GM18909 (cell line): ENCODE results near the gene CYP2A6.
"Not testable (repeated sequence)": the region's sequence is repeated elsewhere in the genome, so short reads cannot be mapped to it uniquely, and the experiment has no call there.

ENCODE experiments used
- ATAC-seq: cut with Tn5 transposase; IDR thresholded peaks from one replicate; pipeline ENCODE4 v1.9.1; 2021; ENCODE audit warnings: mild to moderate bottlenecking; ENCODE audit not compliant: unreplicated experiment, poor library complexity

Gene CYP2A6

DNA sequence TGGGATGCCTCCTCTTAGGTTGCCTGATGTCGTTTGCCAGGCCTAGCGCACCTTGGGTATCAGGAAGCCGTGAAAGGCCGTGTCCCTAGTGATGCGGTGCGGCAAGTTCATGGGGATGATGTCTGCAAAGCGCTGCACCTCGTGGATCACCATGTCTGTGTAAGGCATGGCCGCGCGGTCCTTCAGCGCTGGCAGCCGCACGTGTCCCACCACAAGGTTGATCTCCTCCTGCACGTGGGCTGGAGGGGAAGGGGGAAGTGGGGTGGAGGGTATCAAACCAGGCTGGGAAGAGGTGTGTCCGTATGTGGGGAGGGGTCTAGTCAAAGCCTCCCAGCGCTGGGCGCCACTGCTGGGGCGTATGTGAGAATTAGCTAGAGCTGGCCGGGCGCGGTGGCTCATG lies 28.1 kb downstream of the CYP2A6 start:
- no peak for ATAC-seq

- not testable (repeated sequence) for ATAC-seq
Measured at GRCh38 chr19:40819479-40820234, 30.6 kb downstream of the CYP2A6 start.

DNA sequence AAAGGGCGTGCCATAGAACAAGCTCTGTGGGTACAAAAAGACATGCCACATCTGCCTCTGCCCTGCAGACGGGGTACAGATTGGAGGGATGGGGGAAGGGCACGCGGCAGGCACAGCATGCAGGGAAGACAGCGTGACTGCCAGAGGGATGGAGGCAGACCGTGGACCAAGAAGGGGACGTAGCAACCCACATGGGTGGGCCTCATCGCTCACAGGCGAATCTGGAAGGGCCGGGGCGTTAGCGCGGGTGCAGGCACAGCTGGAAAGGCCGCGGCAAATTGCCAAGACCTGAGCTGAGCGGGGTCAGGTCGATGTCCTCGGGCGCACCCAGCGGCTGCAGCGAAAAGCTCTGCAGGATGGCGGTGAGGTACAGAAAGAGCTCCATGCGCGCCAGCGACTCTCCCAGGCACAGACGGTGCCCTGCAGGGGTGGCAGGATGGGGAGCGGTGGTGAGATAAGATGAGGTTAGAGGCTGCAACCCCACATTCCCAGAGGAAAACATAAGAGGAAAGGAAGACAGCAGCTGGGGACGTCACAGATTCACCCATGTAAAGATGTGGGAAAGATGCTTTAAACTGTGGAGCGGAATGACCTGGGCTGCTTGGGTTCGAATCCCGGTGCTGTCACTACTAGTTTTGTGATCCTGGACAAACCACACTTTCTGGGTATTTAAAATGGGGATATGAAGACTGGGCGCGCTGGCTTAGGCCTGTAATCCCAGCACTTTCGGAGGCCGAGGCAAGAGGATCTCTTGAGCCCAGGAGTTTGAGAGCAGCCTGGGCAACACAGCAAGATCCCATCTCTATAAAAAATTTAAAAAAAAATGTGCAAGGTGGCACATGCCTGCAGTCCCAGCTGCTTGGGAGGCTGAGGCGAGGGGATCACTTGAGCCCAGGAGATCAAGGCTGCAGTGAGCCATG lies 31.5 kb downstream of the CYP2A6 start:
- ATAC-seq: not testable (repeated sequence)

- no peak for ATAC-seq
Measured at GRCh38 chr19:40815223-40815622, 35.0 kb downstream of the CYP2A6 start.

DNA sequence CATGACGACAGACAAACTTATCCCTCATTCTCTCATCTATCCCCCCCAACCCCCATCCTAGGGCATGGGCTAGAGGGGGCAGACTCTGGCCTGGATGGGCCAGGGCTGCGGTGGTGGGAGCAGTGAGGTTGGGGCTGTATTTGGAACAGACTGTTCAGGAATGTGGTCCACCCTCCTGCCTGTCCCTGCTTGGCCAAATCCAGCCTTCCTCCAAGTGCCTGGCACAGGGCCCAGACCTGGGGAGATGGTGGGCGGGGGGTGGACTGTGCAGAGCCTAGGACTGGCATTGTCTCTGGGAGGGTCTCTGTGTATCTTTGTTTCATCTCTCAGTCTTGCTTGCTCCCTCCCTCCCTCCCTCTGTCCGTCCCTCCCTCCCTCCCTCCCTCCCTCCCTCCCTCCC lies 37.1 kb downstream of the CYP2A6 start:
- ATAC-seq: no peak

GRCh38 chr19:40812571-40812970 lies 37.7 kb downstream of the CYP2A6 start:
- ATAC-seq: not testable (repeated sequence)

DNA sequence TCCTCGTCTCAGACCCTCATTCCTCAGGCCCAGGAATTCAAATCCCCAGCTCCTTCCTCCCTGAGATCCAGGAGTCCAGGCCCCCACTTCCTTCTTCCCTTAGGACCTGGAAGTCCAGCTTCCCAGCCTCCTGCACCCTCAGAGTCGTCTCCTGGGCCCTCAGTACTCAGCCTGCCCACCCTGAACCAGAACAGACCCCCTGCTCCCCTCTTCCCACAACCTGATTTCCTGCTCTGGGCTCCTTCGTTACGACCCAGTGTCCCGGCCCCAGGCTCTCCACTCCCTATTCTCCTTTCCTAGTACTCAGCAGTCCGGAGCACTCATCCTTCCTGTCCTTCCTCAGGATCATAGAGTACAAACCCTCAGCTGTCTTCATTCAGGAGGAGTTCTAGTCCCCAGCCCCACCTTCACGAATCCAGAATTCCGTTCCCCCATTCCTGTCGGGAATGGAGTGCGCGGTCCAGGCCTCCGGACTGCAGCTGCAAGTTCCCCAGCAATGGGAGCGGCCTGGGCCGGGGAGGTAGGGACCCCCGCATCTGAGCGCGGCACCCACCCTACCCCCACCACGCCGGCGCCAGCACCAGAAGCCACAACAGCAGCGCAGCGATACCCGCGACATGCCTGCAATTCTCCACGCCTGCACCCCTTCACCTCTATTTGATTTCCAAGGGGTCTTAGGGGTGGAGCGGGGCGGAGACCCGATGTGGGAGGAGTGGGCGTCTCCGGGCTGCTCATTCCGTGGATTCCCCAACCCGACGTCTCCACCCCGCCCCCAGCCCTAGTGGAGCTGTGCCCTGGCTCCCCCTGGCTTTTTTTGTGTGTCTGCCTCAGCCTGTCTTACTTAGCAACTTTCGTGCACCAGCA lies 38.5 kb downstream of the CYP2A6 start:
- no peak for ATAC-seq

- peak; percentile 70 for ATAC-seq
Measured at GRCh38 chr19:40810649-40811408, 39.4 kb downstream of the CYP2A6 start.

- no peak for ATAC-seq
Measured at GRCh38 chr19:40810160-40810559, 40.1 kb downstream of the CYP2A6 start.

- ATAC-seq: no peak
Measured at GRCh38 chr19:40809358-40810086, 40.7 kb downstream of the CYP2A6 start.

DNA sequence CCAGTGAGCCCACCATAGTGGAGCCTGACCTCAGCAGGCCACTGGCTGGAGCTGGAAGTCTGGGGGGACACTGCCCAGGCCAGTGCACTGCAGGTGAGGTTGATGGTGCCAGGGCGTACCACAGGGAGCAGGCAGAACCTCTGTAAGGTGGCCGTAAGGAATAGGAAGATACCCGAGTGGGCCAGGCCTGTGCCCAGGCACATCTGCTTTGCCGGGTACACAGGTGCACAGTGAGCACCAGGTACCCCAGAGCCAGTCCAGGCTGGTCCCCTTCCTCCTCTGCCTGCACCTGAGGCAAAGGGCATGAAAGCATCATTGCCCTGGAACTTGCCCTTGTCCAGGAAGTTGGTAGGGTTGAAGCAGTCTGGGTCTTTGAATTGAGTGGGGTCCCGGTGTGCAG lies 41.8 kb downstream of the CYP2A6 start:
- ATAC-seq: no peak

GRCh38 chr19:40808021-40808325 lies 42.3 kb downstream of the CYP2A6 start:
- no peak for ATAC-seq

DNA sequence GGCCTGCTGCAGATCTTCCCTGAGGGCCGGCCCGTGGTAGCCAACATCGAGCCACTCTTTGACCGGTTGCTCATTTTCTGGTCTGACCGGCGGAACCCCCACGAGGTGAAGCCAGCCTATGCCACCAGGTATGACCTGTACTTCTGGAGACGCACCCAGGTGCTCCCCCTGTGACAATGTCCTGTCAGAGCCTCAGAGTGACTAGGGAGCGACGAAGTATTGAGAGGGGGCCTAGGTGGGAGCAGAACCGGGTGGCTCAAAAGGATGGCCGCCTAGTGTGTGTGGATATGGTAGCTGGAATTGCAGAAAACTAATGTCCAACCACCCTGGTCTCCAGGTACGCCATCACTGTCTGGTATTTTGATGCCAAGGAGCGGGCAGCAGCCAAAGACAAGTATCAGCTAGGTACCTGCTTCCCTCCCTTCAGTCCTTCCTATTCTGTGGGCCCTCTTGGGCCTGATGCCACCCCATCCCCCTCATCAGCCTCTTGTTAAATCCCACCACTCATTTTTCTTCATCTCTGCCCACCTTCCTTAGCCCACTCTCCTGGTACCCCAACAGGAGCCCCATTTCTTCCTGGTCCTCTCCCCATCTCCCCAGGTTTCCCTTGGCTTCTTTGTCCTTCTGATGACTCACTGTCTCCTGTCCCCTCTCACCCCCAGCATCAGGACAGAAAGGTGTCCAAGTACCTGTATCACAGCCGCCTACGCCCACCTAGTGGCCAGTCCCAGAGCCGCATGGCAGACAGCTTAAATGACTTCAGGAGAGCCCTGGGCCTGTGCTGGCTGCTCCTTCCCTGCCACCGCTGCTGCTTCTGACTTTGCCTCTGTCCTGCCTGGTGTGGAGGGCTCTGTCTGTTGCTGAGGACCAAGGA lies 42.9 kb downstream of the CYP2A6 start:
- ATAC-seq: no peak

DNA sequence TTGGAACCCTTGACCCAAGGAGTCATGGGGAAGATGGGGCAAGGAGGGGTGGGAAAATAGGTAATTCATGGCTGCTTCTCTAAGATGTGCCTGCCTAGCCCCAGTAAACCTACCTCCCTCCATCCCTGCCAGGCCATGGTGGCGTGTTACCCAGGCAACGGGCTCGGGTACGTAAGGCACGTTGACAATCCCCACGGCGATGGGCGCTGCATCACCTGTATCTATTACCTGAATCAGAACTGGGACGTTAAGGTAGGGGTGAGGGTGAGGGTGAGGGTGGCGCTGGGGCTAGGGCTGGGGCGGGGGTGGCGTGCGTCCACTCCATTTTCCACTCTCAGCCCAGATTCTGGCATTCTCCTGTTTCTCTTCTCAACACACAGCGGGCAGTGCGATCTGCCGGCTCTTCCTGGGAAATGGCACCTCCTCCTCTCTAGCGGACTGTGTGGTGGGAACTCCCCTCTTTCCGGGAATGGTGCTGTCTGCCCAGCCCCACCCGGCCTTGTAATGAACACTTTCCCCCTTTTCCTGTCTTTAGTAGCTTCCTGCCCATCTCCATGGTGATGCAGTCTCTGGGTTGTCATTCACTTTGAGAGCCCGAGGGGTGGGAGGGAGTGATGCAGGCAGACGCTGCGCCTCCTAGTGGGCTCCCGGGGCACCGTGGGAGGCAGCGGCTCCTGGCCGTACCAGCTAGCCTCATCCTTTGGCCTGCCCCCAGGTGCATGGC lies 43.7 kb downstream of the CYP2A6 start:
- ATAC-seq: no peak

- no peak for ATAC-seq
Measured at GRCh38 chr19:40805258-40805868, 44.9 kb downstream of the CYP2A6 start.

- no peak for ATAC-seq
Measured at GRCh38 chr19:40804783-40805242, 45.4 kb downstream of the CYP2A6 start.
